HEK293 (cell line): ENCODE results near the gene SOWAHA.

Experiments used
- CTCF ChIA-PET: fragments of 350-600 bp; formaldehyde crosslinking; extraction: SDS; loops from one replicate; lab custom pipeline; 2021; ENCODE audit warnings: antibody characterized with exemption; lab: Yijun Ruan, JAX
- POLR2A ChIA-PET: fragments of 300-600 bp; formaldehyde crosslinking; extraction: SDS; loops from one replicate; lab custom pipeline; 2020; ENCODE audit warnings: antibody characterized with exemption, inconsistent platforms; lab: Yijun Ruan, JAX
- H3K27ac ChIP-seq: fragments of 200-500 bp; sonication (Bioruptor generic); 2 replicates; pipeline ENCODE4 v1.5.1; 2014; ENCODE audit warnings: low read depth, low read length, control low read depth, inconsistent platforms; ENCODE audit errors: extremely low read depth
- H3K36me3 ChIP-seq, 2 experiments: fragments of 200-500 bp in 1 of 2; sonication (Bioruptor generic) in 1 of 2; 1 replicate in 1 of 2; 2 replicates in 1 of 2; pipeline ENCODE4 v1.5.1; 2014 to 2017; ENCODE audit warnings: inconsistent platforms in 2 of 2, low read length in 2 of 2; ENCODE audit not compliant: control insufficient read depth in 2 of 2, insufficient read depth in 1 of 2
- H3K4me1 ChIP-seq: fragments of 200-500 bp; sonication (Bioruptor generic); 2 replicates; pipeline ENCODE4 v1.5.1; 2014; ENCODE audit warnings: mild to moderate bottlenecking, low read length, inconsistent platforms; ENCODE audit not compliant: control insufficient read depth, insufficient read depth
- H3K4me3 ChIP-seq: 2 replicates; pipeline ENCODE4 v1.5.1; 2011; ENCODE audit warnings: low read depth, mild to moderate bottlenecking, control low read depth, low read length, moderate library complexity
- H3K9me3 ChIP-seq: fragments of 200-500 bp; sonication (Bioruptor generic); 2 replicates; pipeline ENCODE4 v1.5.1; 2014; ENCODE audit warnings: low read depth, low read length, inconsistent platforms; ENCODE audit not compliant: control insufficient read depth, insufficient read depth
- EGR2 ChIP-seq: fragments of 450-650 bp; formaldehyde crosslinking; IDR thresholded peaks from 2 replicates; pipeline ENCODE4 v1.5.1; 2016; ENCODE audit warnings: low read depth, missing biosample characterization, missing genetic modification characterization
- KLF1 ChIP-seq: fragments of 450-650 bp; formaldehyde crosslinking; IDR thresholded peaks from 2 replicates; pipeline ENCODE4 v1.5.1; 2016; ENCODE audit warnings: missing biosample characterization, missing genetic modification characterization
- MEIS1 ChIP-seq: sonication (generic); formaldehyde crosslinking; IDR thresholded peaks from 2 replicates; pipeline ENCODE4 v1.8.1; 2022; ENCODE audit warnings: missing genetic modification reagents, mild to moderate bottlenecking, borderline replicate concordance
- RBAK ChIP-seq: fragments of 450-650 bp; formaldehyde crosslinking; IDR thresholded peaks from 2 replicates; pipeline ENCODE4 v1.5.1; 2016; ENCODE audit warnings: missing biosample characterization, missing genetic modification characterization
- ZBTB26 ChIP-seq: fragments of 450-650 bp; formaldehyde crosslinking; optimal IDR thresholded peaks from 2 replicates; pipeline ENCODE3; 2016; ENCODE audit warnings: missing biosample characterization, mild to moderate bottlenecking, missing genetic modification characterization
- ZNF121 ChIP-seq: fragments of 450-650 bp; formaldehyde crosslinking; IDR thresholded peaks from 2 replicates; pipeline ENCODE4 v1.5.1; 2016; ENCODE audit warnings: missing biosample characterization, missing genetic modification characterization
- ZNF138 ChIP-seq: fragments of 450-650 bp; formaldehyde crosslinking; IDR thresholded peaks from 2 replicates; pipeline ENCODE4 v1.5.1; 2016; ENCODE audit warnings: missing biosample characterization, missing genetic modification characterization, borderline replicate concordance
- ZNF140 ChIP-seq: fragments of 450-650 bp; formaldehyde crosslinking; IDR thresholded peaks from 2 replicates; pipeline ENCODE4 v1.5.1; 2016; ENCODE audit warnings: missing biosample characterization, missing genetic modification characterization
- ZNF155 ChIP-seq: fragments of 450-650 bp; formaldehyde crosslinking; IDR thresholded peaks from 2 replicates; pipeline ENCODE4 v1.5.1; 2016; ENCODE audit warnings: missing biosample characterization, missing genetic modification characterization
- ZNF169 ChIP-seq: fragments of 450-650 bp; formaldehyde crosslinking; IDR thresholded peaks from 2 replicates; pipeline ENCODE4 v1.5.1; 2016; ENCODE audit warnings: missing biosample characterization, missing genetic modification characterization
- ZNF394 ChIP-seq: fragments of 450-650 bp; formaldehyde crosslinking; IDR thresholded peaks from 2 replicates; pipeline ENCODE4 v1.5.1; 2016; ENCODE audit warnings: missing biosample characterization, missing genetic modification characterization, mild to moderate bottlenecking, moderate library complexity, borderline replicate concordance
- ZNF404 ChIP-seq: fragments of 450-650 bp; formaldehyde crosslinking; IDR thresholded peaks from 2 replicates; pipeline ENCODE4 v1.5.1; 2017; ENCODE audit warnings: missing biosample characterization, missing genetic modification characterization
- ZNF426 ChIP-seq: fragments of 450-650 bp; formaldehyde crosslinking; IDR thresholded peaks from 2 replicates; pipeline ENCODE4 v1.5.1; 2017; ENCODE audit warnings: missing biosample characterization, missing genetic modification characterization, mild to moderate bottlenecking, inconsistent platforms, moderate library complexity
- ZNF501 ChIP-seq: fragments of 450-650 bp; formaldehyde crosslinking; IDR thresholded peaks from 2 replicates; pipeline ENCODE4 v1.5.1; 2016; ENCODE audit warnings: missing biosample characterization, missing genetic modification characterization
- ZNF660 ChIP-seq: fragments of 450-650 bp; IDR thresholded peaks from 2 replicates; pipeline ENCODE4 v1.5.1; 2018; ENCODE audit warnings: missing biosample characterization, mild to moderate bottlenecking, missing genetic modification characterization
- ZNF701 ChIP-seq: fragments of 450-650 bp; formaldehyde crosslinking; IDR thresholded peaks from 2 replicates; pipeline ENCODE4 v1.5.1; 2016; ENCODE audit warnings: missing biosample characterization, missing genetic modification characterization
- ZNF843 ChIP-seq: fragments of 450-650 bp; formaldehyde crosslinking; IDR thresholded peaks from 2 replicates; pipeline ENCODE4 v1.5.1; 2016; ENCODE audit warnings: missing biosample characterization, missing genetic modification characterization
- ZXDB ChIP-seq: fragments of 450-650 bp; formaldehyde crosslinking; IDR thresholded peaks from 2 replicates; pipeline ENCODE4 v1.5.1; 2016; ENCODE audit warnings: missing biosample characterization, missing genetic modification characterization
- TF ChIP-seq, protein P1 (sequence below): fragments of 450-650 bp; formaldehyde crosslinking; conservative IDR thresholded peaks from 2 replicates; pipeline ENCODE4 v1.5.1; 2016; ENCODE audit warnings: low read depth, missing biosample characterization, missing genetic modification characterization
- TF ChIP-seq, protein P2 (sequence below): fragments of 450-650 bp; formaldehyde crosslinking; IDR thresholded peaks from 2 replicates; pipeline ENCODE4 v1.5.1; 2016; ENCODE audit warnings: missing biosample characterization, missing genetic modification characterization
- TF ChIP-seq, protein P3 (sequence below): fragments of 450-650 bp; formaldehyde crosslinking; IDR thresholded peaks from 2 replicates; pipeline ENCODE4 v1.5.1; 2016; ENCODE audit warnings: missing biosample characterization, missing genetic modification characterization
- TF ChIP-seq, protein P4 (sequence below): fragments of 450-650 bp; formaldehyde crosslinking; IDR thresholded peaks from 2 replicates; pipeline ENCODE4 v1.5.1; 2016; ENCODE audit warnings: missing biosample characterization, missing genetic modification characterization, low read depth

Gene SOWAHA

GRCh38 chr5:132820162-132820754, 7.2 kb downstream of the SOWAHA start:
- H3K27ac ChIP-seq, result no peak overlapping the region
- H3K4me1 ChIP-seq, result peaks cover 6% of the 10 kb centered on the region
- ChIA-PET CTCF (interaction anchor here (0.5 to 6.7 kb wide), 50 partner anchors 8 to 1468 kb away, joined by 3 to 58 read pairs (median 4); partner anchors contain the start of genes CCNI2, SHROOM1 and SLC22A4), POLR2A (interaction anchor here (0.6 to 1.2 kb wide), 12 partner anchors 8 to 293 kb away, joined by 3 to 12 read pairs (median 4); partner anchors contain the start of genes CCNI2, GDF9, KIF3A and UQCRQ)
- no peaks in the 10 kb centered on the region for H3K9me3 ChIP-seq
- no peak overlapping the region for H3K4me3 ChIP-seq
- peaks cover 0 to 24% of the 10 kb centered on the region in 2 experiments; a peak in 1 of 3 replicates for H3K36me3 ChIP-seq
- no peak for TF ChIP-seq ZNF169 (tag by site-specific recombination)
- TF ChIP-seq ZNF660, result peak; percentile 93
- TF ChIP-seq ZNF138 (tag by site-specific recombination), result no peak
- TF ChIP-seq, protein P1, sequence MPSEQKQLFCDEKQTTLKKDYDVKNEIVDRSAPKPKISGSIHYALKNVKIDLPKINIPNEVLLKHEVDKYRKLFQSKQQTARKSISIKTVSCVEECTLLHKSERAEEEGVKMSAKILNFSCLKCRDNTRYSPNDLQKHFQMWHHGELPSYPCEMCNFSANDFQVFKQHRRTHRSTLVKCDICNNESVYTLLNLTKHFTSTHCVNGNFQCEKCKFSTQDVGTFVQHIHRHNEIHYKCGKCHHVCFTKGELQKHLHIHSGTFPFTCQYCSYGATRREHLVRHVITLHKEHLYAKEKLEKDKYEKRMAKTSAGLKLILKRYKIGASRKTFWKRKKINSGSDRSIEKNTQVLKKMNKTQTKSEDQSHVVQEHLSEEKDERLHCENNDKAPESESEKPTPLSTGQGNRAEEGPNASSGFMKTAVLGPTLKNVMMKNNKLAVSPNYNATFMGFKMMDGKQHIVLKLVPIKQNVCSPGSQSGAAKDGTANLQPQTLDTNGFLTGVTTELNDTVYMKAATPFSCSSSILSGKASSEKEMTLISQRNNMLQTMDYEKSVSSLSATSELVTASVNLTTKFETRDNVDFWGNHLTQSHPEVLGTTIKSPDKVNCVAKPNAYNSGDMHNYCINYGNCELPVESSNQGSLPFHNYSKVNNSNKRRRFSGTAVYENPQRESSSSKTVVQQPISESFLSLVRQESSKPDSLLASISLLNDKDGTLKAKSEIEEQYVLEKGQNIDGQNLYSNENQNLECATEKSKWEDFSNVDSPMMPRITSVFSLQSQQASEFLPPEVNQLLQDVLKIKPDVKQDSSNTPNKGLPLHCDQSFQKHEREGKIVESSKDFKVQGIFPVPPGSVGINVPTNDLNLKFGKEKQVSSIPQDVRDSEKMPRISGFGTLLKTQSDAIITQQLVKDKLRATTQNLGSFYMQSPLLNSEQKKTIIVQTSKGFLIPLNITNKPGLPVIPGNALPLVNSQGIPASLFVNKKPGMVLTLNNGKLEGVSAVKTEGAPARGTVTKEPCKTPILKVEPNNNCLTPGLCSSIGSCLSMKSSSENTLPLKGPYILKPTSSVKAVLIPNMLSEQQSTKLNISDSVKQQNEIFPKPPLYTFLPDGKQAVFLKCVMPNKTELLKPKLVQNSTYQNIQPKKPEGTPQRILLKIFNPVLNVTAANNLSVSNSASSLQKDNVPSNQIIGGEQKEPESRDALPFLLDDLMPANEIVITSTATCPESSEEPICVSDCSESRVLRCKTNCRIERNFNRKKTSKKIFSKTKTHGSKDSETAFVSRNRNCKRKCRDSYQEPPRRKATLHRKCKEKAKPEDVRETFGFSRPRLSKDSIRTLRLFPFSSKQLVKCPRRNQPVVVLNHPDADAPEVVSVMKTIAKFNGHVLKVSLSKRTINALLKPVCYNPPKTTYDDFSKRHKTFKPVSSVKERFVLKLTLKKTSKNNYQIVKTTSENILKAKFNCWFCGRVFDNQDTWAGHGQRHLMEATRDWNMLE (tag by site-specific recombination), result no peak
- TF ChIP-seq, protein P2, sequence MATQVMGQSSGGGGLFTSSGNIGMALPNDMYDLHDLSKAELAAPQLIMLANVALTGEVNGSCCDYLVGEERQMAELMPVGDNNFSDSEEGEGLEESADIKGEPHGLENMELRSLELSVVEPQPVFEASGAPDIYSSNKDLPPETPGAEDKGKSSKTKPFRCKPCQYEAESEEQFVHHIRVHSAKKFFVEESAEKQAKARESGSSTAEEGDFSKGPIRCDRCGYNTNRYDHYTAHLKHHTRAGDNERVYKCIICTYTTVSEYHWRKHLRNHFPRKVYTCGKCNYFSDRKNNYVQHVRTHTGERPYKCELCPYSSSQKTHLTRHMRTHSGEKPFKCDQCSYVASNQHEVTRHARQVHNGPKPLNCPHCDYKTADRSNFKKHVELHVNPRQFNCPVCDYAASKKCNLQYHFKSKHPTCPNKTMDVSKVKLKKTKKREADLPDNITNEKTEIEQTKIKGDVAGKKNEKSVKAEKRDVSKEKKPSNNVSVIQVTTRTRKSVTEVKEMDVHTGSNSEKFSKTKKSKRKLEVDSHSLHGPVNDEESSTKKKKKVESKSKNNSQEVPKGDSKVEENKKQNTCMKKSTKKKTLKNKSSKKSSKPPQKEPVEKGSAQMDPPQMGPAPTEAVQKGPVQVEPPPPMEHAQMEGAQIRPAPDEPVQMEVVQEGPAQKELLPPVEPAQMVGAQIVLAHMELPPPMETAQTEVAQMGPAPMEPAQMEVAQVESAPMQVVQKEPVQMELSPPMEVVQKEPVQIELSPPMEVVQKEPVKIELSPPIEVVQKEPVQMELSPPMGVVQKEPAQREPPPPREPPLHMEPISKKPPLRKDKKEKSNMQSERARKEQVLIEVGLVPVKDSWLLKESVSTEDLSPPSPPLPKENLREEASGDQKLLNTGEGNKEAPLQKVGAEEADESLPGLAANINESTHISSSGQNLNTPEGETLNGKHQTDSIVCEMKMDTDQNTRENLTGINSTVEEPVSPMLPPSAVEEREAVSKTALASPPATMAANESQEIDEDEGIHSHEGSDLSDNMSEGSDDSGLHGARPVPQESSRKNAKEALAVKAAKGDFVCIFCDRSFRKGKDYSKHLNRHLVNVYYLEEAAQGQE (tag by site-specific recombination), result 0 out of 2 replicates have a peak, but pooled peaks have one; percentile 31
- TF ChIP-seq, protein P3, sequence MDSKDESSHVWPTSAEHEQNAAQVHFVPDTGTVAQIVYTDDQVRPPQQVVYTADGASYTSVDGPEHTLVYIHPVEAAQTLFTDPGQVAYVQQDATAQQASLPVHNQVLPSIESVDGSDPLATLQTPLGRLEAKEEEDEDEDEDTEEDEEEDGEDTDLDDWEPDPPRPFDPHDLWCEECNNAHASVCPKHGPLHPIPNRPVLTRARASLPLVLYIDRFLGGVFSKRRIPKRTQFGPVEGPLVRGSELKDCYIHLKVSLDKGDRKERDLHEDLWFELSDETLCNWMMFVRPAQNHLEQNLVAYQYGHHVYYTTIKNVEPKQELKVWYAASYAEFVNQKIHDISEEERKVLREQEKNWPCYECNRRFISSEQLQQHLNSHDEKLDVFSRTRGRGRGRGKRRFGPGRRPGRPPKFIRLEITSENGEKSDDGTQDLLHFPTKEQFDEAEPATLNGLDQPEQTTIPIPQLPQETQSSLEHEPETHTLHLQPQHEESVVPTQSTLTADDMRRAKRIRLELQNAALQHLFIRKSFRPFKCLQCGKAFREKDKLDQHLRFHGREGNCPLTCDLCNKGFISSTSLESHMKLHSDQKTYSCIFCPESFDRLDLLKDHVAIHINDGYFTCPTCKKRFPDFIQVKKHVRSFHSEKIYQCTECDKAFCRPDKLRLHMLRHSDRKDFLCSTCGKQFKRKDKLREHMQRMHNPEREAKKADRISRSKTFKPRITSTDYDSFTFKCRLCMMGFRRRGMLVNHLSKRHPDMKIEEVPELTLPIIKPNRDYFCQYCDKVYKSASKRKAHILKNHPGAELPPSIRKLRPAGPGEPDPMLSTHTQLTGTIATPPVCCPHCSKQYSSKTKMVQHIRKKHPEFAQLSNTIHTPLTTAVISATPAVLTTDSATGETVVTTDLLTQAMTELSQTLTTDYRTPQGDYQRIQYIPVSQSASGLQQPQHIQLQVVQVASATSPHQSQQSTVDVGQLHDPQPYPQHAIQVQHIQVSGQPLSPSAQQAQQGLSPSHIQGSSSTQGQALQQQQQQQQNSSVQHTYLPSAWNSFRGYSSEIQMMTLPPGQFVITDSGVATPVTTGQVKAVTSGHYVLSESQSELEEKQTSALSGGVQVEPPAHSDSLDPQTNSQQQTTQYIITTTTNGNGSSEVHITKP (tag by site-specific recombination), result 0 out of 2 replicates have a peak, but pooled peaks have one; percentile 28
- no peak for TF ChIP-seq ZNF701 (tag by site-specific recombination)
- no peak for TF ChIP-seq ZBTB26 (tag by site-specific recombination)
- no peak for TF ChIP-seq KLF1 (tag by site-specific recombination)
- no peak for TF ChIP-seq MEIS1 (CRISPR knock-in tag)
- TF ChIP-seq ZXDB (tag by site-specific recombination), result no peak
- TF ChIP-seq ZNF121 (tag by site-specific recombination), result no peak
- TF ChIP-seq ZNF394, result peak; percentile 95
- no peak for TF ChIP-seq ZNF404
- no peak for TF ChIP-seq RBAK (tag by site-specific recombination)
- no peak for TF ChIP-seq EGR2 (tag by site-specific recombination)
- TF ChIP-seq, protein P4, sequence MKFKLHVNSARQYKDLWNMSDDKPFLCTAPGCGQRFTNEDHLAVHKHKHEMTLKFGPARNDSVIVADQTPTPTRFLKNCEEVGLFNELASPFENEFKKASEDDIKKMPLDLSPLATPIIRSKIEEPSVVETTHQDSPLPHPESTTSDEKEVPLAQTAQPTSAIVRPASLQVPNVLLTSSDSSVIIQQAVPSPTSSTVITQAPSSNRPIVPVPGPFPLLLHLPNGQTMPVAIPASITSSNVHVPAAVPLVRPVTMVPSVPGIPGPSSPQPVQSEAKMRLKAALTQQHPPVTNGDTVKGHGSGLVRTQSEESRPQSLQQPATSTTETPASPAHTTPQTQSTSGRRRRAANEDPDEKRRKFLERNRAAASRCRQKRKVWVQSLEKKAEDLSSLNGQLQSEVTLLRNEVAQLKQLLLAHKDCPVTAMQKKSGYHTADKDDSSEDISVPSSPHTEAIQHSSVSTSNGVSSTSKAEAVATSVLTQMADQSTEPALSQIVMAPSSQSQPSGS (tag by site-specific recombination), result no peak
- TF ChIP-seq ZNF501 (tag by site-specific recombination), result no peak
- TF ChIP-seq ZNF155 (tag by site-specific recombination), result no peak
- TF ChIP-seq ZNF140 (tag by site-specific recombination), result no peak
- TF ChIP-seq ZNF426 (tag by site-specific recombination), result no peak
- TF ChIP-seq ZNF843, result no peak
